NOMO-1 treated with dmso at 0.1 percent for 144 hours (cell line): ENCODE results near the gene HBP1.
"Not testable (repeated sequence)": the region's sequence is repeated elsewhere in the genome, so short reads cannot be mapped to it uniquely, and the experiment has no call there.

ENCODE experiments used
- DNase-seq: peaks from one replicate; lab custom pipeline; 2025; ENCODE audit not compliant: unreplicated experiment; lab: John Stamatoyannopoulos, UW

The HBP1 gene

DNA sequence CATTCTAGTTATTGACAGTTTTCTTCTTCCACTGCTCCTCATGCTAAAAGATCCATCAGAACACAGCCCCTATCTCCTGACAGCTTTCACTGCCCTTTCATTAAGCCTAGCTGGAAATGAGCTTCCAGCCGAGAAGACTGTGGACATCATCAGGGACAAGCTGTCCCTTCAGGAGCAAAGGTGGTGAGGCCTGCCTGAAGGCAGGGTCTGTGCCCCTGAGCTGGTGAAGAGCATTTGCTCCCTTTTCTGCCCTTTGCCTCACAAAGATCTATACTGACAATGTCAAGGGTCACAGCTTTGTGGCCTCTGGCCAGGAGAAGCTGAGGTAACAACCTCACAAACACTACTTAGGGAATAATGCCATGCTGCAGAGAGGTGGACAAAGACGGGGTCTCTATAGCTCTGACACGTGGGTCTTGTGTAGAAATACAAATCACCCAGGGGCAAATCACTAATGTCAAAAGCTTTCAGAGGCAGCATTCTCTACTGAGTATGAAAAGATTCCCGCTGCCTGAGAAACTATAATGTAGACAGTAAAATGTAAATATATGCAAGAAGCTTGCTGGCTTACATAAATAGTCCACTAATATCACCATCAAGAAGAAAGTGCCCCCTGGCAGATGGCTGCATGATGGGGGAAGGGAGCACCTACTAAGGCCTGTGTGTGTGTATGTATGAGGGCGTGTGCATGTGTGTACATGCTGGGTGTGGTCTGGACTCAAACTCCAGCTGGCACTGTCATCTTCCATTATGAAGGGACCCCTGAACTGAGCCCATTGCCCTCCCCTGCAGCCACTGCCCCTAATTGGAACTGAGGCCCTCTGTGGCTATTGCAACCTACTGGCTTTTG is 55.8 kb downstream of the HBP1 start:
- DNase-seq, result no peak

DNA sequence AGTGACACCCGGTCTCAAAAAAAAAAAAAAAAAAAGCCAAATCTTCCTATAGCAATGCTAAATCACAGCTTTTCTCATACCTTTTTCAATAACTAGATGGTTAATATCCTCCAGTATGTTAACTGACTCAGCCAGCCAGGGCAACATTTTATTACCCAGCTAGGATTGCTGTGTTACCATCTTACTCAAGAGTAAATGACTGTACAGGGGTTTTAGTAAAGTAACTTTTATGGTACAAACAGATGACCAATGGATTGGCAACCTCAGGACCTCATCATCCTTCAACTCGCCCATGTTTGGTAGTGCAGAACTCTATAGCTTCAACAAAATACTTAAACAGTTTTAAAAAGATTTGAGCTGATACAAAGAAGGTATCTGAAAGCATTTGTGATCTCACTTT is 59.5 kb downstream of the HBP1 start:
- no peak for DNase-seq

DNA sequence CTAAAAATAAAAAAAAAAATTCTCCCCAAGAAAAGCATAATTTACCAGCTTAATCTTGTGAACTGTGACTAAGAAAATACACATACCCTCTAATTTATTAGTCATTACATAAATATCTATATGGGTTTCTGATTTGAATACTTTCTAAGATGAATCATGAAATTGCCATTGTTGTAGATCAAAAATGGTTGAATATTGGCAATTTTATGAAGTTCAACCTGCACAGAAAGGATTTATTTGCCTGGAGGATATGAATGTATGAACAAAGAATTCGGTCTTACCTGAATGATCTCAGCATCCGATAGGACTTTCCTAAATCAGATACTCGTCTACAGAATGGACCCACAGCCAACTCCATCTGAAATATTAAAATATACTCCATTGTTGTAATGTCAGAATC is 61.5 kb downstream of the HBP1 start:
- no peak for DNase-seq

DNA sequence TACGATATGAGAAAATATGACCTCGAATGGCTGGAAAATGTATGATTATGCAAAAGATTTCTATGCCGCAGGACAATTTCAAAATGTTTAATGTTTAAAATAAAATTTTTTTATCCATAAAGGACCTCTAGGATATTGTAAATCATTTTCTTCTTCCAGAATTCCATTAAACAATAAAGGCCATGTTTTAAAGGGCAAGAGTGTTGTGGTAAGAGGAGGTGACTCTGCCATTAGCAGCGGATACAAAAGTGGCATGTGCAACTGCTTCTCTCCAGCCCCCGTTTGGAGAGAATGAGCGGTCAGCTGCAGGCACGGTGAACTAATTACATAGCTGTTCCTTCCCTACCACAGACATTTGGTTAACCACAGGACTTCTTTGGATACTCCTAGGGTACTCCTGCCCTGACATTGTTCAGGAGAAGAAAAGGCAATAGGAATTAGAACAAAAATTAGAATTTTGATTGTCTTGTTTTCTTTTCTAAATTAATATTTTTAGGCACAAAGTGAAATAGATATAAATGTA is 63.8 kb downstream of the HBP1 start:
- DNase-seq, result no peak

DNA sequence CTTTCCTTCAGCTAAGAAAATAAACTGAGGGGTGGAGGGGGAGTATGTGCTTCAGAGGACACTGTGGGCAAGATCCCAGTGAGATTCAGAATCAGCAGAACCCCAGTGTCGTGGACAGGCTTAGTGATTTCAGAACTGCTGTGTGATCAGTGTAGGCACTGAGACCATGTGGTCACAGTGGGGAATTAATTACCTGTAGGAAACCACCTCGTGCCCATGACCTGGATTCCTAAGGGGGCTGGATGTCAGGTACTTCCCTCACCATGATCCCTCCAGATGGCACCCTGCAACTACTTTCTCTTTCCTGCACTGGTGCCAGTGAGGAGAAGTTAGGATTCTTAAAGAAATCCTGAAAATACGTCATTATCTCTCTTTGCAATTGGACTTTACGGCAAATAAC is 64.4 kb downstream of the HBP1 start:
- DNase-seq, result no peak

DNA sequence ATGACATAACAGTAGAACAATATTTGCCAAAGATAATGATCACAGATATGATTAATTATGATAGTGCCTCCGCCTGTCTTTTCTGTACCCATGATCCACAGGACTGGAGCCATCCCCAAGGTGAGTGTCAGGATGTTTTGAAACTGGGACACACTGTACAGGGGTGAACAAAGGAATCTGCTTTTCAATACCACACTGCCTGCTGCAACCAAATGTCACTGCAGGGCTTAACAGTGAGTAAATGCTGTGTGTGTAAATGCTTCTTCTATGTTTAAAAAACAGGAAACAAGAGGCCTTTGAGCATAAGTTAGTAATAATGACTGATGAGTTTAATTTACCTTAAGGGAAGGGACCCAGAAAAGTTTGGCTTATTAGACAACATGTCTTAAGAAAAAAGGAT is 65.2 kb downstream of the HBP1 start:
- DNase-seq, result no peak

DNA sequence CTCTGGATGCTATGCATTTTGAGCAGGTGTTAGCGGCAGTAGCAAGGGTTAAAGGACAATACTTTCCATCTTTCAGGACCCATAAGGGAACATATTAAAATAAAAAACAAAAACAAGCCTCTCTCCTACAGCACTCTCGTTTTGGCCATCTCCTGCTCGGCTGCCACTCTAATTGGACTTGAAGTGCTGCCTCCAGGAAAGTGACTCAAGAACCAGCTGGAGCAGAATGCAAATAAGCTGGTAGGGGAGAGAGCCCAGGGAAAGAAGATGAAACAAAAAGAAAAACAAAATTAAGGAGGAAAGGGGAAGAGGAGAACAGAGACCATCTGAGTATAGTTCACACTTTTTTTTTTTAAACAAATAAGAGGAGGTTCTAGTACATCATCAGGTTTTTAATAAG is 65.6 kb downstream of the HBP1 start:
- no peak for DNase-seq

DNA sequence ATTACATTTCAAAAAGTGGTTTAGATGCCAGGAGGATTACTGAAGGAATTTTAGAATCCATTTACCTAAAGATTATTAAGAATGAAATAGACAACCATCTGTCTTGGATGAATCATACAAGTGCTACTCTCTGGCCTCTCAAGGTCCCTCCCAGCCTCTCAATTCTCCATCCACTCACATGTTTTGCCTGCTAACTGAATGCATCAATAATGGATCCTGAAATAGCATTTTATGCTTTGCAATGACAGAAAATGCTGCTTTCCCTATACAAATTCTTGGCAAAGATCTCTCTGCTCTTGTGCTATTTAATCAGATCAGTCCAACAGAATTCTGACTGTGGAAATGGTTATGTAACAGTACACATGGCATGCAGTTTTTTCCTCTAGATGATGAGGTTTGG is 68.1 kb downstream of the HBP1 start:
- DNase-seq, result no peak

DNA sequence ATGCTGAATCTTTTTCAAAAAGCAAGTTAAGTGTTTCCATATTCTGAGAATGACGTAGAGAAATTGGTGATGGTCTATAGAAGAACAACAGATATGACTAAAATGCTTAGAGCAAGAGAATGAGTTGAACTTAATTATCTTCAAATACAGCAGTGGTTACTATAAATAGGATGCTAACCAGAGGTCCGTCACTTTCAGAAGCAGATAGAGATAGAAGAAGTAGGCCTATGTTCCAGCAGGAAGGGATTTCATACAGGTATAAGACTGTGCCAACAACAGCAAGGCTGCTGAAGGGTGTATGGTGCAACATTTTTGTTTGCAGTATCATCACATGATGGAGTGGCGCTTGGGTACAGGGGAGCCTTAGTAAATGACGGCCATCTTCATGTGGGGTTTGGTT is 68.6 kb downstream of the HBP1 start:
- DNase-seq, result no peak

DNA sequence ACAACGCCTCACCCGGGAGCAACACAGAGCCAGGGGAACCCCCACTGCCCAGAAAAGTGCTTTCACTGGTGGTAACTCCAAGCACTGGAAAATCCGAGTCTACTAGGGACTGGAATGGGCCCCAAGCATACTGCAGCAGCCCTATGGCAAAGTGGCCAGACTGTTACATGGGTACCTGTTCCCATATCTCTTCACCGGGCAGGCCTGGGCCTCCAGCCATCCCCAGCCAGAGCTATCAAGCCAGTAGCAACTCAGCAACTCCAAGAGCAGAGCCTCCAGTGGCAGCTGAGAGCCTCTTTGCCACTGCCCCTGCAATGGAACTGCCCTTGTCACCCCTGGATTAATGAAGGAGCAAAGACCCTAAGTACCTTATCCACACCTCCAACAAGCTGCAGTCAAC is 73.5 kb downstream of the HBP1 start:
- DNase-seq, result no peak

DNA sequence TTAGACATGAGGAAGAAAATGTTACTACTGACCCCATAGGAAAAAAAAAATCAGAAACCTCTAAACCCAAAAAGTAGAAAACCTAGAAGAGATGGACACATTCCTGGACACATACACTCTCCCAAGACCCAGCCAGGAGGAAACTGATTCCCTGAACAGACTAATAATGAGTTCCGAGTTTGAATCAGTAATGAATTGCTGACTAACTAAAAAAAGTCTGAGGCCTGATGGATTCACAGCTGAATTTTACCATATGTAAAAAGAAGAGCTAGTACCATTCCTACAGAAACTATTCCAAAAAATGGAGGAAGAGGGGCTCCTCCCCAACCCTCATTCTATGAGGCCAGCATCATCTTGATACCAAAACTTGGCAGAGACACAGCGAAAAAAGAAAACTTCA is 75.8 kb downstream of the HBP1 start:
- no peak for DNase-seq

DNA sequence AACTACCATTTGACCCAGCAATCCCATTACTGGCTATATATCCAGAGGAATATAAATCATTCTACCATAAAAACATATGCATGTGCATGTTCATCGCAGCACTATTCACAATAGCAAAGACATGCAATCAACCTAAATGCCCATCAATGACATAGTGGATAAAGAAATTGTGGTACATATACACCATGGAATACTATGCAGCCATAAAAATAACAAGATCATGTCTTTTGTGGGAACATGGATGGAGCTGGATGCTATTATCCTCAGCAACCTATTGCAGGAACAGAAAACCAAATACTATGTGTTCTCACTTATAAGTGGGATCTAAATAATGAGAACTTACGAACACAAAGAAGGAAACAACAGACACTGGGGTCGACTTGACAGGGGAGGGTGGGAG is 78.0 kb downstream of the HBP1 start:
- not testable (repeated sequence) for DNase-seq

DNA sequence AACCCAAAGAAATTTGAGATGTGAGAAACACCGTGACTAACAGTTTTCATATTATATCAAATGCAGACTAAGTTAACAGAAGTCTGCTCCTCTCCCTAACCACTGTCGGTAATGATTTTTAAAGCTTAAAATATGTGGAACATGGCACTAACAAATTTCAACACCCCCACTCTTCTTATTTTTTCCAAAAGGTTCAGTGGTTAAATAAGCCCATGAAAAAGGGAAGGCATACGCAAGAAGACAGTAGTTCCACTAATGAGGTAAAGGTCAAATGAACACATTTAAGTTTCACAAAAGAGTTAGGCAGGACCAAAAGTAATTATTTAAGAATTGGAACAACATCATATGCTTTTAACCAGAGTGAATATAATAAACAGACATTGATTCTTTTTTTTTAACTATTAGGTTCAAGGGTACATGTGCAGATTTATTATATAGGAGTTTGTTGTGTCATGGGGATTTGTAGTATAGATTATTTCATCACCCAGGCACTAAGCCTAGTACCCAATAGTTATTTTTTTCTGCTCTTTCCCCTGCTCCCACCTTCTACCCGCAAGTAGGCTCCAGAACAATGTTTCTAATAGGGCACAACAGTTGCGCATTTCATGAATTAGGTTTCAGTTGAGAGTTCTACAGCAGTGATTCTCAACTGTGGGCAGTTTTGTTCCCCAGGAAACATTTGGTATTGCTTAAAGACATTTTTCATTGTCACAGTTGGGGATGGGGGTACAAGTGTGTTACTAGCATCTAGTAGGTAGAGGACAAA is 79.9 kb downstream of the HBP1 start:
- no peak for DNase-seq

DNA sequence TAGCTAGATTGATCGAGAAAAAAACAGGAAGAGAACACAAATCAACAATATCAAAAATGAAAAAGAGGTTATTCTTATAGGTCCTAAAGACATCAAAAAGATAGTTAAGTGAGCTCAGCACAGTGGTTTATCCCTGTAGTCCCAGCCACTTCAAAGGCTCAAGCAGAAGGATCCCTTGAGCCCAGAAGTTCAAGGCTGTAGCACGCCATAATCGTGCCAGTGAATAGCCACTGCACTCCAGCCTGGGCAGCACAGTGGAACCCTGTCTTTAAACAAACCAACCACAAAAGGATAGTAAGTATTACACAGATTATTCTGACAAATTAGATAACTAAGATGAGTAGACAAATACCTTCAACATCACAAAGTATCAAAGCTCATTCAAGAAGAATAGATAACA is 83.2 kb downstream of the HBP1 start:
- DNase-seq, result no peak
